HG03575 (cell line): ENCODE data around the gene GCN1.

Source experiments
- ATAC-seq: cut with Tn5 transposase; IDR thresholded peaks from one replicate; pipeline ENCODE4 v1.9.1; 2021; ENCODE audit not compliant: unreplicated experiment, insufficient number of reproducible peaks, low FRiP score; ENCODE audit errors: extremely low read depth

GCN1 gene

DNA sequence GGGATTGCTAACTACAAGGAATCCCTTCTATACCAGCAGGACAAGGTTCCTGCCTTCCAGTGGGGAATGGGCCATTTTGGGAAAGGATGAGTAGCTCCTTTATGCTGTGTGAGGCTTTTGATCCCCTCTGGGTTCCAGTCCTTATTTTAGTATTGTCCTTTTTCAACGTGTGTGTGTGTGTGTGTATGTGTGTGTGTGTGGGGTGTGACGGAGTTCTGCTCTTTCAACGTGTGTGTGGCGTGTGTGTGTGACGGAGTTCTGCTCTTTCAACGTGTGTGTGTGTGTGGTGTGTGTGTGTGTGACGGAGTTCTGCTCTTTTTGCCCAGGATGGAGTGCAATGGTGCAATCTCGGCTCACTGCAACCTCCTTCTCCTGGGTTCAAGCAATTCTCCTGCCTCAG lies 105.4 kb downstream of the GCN1 start:
- ATAC-seq = no peak

DNA sequence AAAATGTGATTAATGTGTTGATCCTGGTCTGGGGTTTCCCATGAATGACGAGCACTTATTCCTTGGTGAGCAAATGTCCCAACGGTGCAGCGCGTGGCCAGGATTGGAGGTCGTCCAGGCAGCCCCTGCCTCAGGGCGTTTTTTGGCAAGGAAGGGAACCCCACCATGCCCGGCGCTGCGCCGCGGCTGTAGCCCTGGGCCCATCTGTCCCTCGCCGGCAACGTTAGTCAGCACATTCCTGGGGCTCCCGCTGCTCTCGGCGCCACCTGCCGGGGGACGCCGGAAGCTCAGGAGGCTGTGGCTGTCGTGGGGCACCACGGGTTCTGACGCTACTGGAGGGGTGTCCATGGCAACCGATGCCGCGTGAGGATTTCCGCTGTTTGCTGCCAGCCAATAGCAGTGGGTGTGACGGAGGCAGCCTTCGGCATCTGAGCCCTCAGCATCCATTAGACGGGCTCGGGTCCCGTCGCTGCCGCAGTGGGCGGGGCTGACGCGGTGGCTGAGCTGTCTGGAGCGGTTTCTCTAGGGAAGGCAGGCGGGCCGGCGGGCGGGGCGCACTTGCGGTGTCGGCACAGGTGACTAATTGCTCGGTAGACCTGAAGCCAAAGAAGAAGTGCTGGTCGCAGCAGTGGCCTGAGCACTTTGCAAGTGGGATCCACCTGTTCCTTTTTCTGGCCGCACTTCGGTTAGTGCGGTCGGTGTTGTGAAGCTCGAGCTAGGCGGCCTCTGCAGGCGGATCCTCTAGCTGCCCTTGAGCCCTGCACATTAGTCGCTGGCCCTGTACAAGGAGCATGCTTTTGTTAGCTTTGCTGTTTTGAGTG lies 107.5 kb downstream of the GCN1 start:
- peak; percentile 93 for ATAC-seq

DNA sequence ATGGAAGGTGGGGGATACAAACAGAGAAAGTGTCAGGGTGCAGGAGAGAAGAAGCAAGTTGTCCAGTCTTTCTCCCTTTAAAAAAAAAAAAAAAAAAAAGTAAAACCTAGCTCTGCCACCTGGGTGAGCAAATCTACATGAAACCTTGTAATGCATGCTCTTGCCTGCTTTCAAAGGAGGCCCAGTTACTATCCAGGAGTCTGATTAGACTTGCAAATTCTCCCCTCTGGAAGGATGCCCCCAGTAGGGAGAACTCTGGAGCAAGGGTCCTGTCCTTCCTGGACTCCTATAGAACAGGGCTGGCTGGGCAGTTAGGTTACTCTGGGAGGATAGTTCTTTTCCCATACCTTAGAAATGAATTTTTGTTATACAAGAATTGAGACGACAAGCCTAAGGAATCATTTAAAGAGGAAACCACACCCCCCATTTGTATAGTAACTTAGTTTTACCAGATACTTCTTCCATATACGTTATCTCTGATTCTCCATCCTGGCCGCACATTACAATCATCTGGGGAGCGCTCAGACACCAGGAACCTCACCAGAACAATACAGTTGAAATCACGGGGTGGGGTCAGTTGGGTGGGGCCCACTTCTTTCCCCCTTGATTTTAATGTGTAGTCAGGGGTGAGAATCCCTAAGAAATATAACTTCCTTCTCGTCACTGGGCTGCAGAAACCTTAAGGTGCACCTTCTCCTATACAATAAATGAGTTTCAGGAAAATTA lies 108.4 kb downstream of the GCN1 start:
- ATAC-seq = no peak

DNA sequence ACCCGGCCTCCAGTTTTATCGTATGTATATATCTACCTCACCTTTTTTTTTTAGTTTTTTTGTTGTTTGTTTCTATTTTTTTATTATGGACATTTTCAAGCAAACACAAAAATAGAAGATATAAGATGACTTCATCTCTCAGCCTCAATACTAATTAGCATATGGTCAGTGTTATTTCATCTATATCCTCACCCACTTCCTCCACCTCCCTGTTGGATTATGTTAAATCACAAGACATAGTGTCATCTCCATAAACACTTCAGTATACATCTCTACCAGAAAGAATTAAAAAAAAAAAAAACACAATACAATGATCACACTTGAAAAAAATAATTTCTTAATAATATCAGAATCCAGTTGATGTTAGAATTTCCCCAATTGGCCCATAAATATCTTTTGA lies 112.9 kb downstream of the GCN1 start:
- no peak for ATAC-seq

DNA sequence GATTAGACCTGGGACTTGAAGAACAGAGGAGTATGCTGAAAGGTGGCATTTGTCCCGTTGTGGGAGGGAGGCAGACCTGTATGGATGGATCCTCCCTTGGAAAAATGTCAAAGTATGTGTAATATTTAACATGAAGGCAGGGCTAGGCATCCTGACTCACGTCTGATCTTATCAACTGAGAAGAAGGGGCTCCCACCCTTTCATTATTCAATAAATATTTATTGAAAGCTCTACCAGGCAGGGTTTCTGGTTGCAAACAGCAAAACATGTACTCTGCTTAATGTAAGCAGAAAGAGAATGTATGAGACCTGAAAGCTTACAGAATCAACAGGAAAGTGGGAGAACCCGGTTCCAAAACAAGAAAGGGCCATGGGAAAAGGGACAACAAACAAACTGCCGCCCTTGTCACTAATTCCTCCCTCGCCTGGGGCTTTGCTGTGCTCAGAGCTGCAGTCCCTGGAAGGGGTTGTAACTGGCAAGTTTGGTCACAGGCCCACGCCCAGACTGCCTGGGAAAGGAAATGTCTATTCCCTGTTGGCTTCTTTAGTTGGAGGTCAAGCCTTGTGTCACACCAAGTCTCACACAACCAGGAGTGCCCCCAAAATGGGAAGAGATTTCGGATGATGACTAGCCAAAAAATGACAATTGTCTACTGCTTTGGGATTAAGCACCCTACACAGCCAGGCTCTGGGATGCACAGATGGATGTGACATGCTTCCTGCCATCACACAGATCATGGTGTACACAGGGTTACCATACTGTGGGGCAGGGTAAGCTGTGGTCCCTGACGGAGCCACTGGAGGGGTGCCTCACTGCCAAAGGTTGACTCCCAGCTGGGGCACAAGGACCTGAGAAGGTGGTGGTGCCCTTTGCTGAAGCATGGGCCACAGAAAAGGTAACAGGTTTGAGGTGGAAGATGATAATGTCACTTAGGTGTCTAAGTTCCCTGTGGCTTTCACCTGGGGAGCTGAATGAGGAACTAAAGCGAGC lies 114.8 kb downstream of the GCN1 start:
- no peak for ATAC-seq

DNA sequence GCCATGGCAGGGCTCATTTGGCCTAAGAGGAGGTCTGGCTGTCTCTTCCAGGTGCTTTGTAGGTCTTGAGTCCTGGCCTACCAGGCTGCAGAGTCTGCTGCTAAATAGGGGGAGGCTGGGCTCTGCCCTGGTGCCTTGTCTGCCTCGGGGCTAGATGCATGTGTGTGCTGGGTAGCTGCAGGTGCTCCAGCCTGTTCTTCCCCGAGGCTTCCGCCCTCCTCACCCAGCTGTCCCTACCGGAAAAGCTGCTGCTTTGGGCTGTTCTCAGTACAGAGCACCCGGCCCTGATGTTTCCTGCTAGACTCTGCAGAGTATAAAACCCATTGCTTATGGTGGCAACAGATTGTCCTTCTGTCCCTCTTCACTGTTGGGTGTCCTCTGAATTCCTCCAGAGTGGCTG lies 115.6 kb downstream of the GCN1 start:
- no peak for ATAC-seq

DNA sequence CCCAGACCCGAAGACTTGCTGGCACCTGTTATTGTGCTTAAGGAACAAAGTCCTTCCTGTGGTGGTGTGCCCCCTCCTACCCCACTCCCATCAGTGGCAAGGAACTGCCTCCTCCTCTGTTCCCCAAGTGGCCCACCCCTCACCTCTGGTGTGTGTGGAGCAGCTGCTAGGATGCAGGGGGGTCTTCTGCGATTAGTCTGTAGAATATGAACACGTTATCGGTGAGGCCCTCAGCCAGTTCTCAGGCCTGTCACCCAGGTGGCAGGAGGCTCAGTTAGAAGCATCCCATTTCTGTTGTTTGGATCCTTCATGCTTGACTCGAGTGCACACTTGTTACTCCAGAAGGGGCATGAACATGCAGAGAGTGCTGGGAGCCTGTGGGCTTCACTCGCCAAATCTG lies 117.3 kb downstream of the GCN1 start:
- no peak for ATAC-seq
